HPDE6-E6E7 (cell line): ENCODE results near the gene THPO.

Source experiments
- DNase-seq: peaks from one replicate; pipeline ENCODE4 v3.0.0; 2011; ENCODE audit warnings: missing footprints; ENCODE audit errors: extremely low spot score

Gene THPO

GRCh38 chr3:184384856-184385422, 6.9 kb upstream of the THPO start:
- no peak for DNase-seq

DNA sequence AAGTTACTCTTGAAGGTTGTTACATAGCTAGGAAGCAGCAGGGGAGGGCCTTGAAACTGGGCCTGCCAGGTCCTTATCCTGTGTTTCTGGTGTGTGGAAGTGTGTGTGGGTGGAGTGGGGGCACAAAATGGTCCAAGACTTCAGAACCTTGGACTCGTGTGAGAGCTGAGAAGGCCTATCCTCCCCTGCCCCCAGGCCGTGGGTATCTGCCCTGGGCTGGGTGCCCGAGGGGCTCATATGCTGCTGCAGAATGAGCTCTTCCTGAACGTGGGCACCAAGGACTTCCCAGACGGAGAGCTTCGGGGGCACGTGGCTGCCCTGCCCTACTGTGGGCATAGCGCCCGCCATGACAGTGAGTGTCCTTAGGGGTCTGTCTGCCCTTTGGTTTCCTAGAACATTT, 6.3 kb upstream of the THPO start:
- no peak for DNase-seq

- DNase-seq: no peak
These were observed 5.2 kb upstream of the THPO start for GRCh38 chr3:184383033-184383740.

DNA sequence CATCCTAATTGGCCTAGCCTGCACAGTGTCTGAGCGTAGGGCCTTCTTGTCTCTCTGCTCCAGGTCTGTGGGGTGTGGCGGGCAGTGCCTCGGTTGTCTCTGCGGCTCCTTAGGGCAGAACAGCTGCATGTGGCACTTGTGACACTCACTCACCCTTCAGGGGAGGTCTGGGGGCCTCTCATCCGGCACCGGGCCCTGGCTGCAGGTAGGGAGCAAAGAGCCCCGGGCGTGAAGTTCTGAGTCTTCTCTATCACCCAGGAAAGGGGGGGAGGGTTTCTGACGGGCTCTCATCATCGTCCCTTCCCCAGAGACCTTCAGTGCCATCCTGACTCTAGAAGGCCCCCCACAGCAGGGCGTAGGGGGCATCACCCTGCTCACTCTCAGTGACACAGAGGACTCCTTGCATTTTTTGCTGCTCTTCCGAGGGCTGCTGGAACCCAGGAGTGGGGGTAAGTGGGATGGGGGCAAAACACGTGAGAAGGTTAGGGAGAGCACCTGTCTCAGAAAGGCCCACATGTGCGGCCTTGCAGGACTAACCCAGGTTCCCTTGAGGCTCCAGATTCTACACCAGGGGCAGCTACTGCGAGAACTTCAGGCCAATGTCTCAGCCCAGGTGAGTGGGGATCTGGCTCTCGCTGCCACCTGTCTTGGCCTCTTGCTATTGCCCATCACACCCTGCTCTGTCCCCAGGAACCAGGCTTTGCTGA, 4.5 kb upstream of the THPO start:
- DNase-seq: no peak

GRCh38 chr3:184381261-184382224, 3.5 kb upstream of the THPO start:
- no peak for DNase-seq

DNA sequence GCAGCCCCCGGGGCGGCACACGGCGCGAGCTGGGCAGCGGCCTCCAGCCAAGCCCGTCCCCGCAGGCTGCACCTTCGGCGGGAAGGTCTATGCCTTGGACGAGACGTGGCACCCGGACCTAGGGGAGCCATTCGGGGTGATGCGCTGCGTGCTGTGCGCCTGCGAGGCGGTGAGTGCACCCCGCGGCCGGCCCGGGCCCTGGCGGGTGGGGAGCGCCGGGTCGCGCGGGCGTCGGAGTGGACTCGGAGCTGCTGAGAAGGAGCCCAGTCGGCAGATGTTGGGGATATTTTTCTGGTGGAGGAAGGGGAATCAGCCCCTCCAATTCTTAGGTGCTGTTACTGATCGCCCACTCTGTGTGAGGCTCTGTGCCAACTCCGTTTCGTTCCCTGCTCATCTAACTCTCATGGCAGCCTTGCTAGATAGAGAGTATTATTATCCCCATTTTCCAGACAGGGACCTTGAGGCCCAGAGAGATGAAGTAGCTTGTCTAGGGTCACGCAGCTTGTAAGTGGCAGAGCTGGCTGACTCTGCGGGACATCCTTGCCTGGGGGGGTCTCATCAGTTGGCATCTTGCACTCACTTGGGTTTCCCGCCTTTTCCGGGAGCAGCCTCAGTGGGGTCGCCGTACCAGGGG, 2.7 kb upstream of the THPO start:
- no peak for DNase-seq

- DNase-seq: peak; percentile 53
These were observed 2.2 kb upstream of the THPO start for GRCh38 chr3:184380185-184380626.

DNA sequence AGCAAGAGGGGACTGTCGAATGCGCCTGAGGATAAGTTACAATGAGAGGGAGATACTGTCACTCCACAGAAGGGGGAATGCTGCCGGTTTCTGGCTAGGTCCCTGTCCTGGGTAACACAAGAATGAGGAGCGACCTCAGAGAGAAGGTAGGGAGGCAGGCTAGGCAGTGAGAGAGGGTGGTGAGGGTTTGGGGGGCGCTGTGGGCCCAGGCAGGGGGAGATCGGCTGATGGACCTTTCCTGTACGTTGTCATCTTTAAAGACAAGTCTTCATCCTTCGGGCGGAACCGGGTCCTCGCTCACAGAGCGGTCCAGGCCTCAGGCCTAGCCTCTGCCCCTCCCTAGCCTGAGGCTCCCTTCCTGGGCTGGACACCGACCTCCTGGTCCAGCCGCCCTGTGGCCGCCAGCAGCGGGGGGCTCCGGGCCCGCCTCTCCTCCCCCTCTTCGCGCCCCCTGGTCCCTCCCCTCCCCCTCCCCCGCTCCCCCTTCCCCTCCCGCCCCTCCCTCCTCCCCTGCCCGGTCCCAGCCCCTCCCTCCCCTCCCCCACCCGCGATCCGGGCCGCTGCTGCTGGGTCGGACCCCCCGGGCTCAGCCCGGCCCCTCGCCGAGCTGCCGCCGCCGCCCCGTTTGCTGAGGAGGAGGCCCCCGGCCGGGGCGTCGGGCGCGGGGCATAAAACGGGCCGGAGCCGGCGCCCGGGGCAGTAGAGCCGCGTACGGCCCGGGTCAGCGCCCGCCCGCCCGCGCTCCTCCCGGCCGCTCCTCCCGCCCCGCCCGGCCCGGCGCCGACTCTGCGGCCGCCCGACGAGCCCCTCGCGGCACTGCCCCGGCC, 1.6 kb upstream of the THPO start, which contains the start of gene CHRD:
TSS of gene CHRD (plus strand) at position 697 of the 827 bp plus-strand sequence. CDS start 265 bp downstream, outside the sequence.
- DNase-seq: no peak

- no peak for DNase-seq
These were observed 797 bp upstream of the THPO start for GRCh38 chr3:184378651-184379357.

GRCh38 chr3:184377374-184377773, 633 bp downstream of the THPO start:
- DNase-seq: no peak

DNA sequence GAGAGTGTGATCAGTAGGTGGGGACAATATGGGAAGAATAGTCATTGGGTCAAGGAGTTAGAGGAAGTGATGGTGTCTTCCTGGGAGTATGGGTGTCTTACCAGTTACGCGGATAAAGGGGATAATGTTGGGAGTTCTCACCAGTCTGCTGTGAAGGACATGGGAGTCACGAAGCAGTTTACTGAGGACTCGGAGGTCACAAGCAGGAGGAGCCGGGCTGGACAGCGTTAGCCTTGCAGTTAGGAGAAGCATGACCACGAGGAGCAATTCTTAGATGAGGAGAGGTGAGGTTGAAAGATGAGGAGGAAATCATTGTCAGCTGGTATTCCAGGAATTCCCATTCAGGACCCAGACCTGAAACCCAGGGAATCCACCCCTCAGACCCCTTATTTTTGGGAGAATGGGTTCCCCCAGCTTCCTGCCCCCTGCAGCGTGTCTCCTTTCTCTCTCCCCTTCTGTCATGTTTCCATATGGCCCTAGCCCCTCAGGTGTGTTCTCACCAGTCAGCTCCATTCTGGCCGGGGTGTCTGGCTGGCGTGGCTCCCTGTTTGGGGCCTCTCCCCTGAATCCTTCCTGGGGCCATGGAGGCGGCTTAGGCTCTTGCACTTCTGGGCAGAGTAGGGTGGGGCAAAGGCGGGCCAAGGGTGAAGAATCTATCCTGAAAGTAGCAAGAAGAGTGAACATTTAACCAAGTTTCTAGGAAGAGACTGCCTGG, 2.1 kb downstream of the THPO start:
- DNase-seq: no peak

GRCh38 chr3:184373422-184373821, 4.6 kb downstream of the THPO start:
- no peak for DNase-seq

DNA sequence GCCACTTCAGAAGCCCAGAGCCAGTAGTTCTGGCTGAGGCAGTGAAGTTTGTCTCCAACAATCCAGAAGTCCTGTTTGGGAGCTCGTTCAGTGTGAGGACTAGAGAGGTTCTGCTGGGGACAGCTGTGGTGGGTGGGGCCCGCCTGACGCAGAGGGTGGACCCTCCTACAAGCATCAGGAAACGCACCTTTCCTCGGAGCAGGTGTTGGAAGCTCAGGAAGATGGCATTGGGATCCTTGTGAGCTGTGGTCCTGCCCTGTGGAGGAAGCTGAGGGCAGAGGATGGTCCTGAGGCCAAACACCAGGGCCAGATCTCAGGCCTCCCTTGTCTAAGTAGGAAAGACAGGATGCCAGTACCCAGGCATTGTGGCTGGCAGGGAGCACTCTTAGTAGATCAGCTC, 5.1 kb downstream of the THPO start:
- DNase-seq: no peak

- no peak for DNase-seq
These were observed 5.6 kb downstream of the THPO start for GRCh38 chr3:184372296-184372821.

DNA sequence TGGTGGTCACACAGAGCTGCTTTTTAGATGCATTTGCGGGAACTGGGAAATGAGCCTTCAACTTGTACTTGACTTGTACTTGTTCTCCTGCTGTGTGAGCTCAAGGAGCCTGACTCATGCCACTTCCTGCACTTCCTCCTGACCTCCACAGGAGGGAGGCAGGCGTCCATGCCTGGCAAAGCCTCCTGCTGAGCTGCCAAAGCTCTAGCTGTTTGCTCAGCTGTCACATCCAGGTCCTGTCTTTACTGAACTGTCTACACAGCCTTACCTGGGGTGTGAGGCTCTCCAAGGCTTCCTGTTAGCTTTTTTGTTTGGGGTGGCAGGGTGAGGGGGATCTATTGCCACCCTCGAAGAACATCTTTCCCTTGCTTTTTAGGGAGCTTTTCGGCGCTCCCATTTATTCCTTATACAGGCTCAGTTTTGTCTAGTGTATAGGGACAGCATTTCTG, 6.4 kb downstream of the THPO start:
- peak; percentile 90 for DNase-seq

GRCh38 chr3:184368586-184369183, 9.3 kb downstream of the THPO start:
- no peak for DNase-seq

DNA sequence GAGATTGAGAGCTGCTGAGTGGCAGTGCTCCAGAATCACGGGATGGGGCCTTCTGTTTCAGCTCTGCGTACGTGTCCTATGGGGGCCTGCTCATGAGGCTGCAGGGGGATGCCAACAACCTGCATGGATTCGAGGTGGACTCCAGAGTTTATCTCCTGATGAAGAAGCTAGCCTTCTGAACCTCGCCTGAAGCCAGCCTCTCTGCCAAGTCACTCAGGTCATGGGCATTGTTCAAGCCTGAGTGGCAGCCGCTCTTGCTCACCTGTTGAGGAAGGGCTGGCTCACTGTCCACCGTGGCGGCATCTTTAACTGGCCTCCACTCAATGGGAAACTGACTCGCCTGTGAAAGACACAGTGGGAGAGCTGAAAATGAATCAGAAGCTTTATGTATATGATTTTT, 9.9 kb downstream of the THPO start:
- DNase-seq: no peak

GRCh38 chr3:184366619-184367289, 11.3 kb downstream of the THPO start:
- DNase-seq: no peak
